H1 (cell line): ENCODE measurements around the gene ST13.

Source experiments
- NRF1 ChIP-seq: IDR thresholded peaks from 2 replicates; pipeline ENCODE4 v1.6.1; 2011; ENCODE audit warnings: mild to moderate bottlenecking, low read depth, low read length, improper control_type of control experiment
- TF ChIP-seq, protein P1 (sequence below), 3 experiments: IDR thresholded peaks; 1 replicate in 2 of 3; 2 replicates in 1 of 3; pipeline versions ENCODE4 v1.5.1 to v1.6.1; 2011; ENCODE audit warnings: low read length in 3 of 3, mild to moderate bottlenecking in 3 of 3, inconsistent platforms in 2 of 3, low read depth in 1 of 3, moderate library complexity in 1 of 3; ENCODE audit not compliant: insufficient read depth in 1 of 3; ENCODE audit errors: control extremely low read depth in 1 of 3
- TF ChIP-seq, protein P2 (sequence below): fragments of 300-600 bp; sonication (generic); IDR thresholded peaks from 2 replicates; pipeline ENCODE4 v1.7.1; 2012; ENCODE audit warnings: low read length, moderate library complexity, mild to moderate bottlenecking, inconsistent platforms; ENCODE audit not compliant: insufficient replicate concordance

DNA sequence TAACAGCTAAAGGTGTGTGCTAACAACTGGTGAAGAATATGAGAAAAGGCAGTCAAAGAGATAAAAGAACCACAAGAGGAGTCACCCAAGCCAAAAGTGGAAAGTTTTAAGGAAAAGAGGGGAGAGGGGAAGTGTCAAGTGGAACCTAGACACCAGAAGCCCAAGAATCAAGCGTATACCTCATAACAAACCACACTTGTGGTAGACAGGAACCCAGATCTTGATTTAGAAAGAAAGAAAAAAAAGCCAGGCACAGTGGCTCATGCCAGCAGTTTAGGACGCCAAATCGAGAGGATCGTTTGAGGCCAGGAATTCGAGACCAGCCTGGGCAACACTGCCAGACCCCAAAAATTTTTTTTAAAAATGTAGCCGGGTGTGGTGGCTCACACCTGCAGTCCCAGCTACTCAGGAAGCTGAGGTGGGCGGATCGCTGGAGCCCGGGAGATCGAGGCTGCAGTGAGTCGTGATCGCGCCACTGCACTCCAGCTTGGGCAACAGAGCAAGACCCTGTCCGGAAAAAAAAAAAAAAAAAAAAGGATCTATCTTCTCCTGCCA is 38.2 kb downstream of the ST13 start:
- TF ChIP-seq, protein P1, sequence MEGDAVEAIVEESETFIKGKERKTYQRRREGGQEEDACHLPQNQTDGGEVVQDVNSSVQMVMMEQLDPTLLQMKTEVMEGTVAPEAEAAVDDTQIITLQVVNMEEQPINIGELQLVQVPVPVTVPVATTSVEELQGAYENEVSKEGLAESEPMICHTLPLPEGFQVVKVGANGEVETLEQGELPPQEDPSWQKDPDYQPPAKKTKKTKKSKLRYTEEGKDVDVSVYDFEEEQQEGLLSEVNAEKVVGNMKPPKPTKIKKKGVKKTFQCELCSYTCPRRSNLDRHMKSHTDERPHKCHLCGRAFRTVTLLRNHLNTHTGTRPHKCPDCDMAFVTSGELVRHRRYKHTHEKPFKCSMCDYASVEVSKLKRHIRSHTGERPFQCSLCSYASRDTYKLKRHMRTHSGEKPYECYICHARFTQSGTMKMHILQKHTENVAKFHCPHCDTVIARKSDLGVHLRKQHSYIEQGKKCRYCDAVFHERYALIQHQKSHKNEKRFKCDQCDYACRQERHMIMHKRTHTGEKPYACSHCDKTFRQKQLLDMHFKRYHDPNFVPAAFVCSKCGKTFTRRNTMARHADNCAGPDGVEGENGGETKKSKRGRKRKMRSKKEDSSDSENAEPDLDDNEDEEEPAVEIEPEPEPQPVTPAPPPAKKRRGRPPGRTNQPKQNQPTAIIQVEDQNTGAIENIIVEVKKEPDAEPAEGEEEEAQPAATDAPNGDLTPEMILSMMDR (IDR thresholded peaks at IDR 0.05; ENCODE audit: control extremely low read depth in 1 of 3, insufficient read depth in 1 of 3, low read depth in 1 of 3, low read length in 3 of 3), result no peak
- TF ChIP-seq NRF1, result no peak
- TF ChIP-seq, protein P2, sequence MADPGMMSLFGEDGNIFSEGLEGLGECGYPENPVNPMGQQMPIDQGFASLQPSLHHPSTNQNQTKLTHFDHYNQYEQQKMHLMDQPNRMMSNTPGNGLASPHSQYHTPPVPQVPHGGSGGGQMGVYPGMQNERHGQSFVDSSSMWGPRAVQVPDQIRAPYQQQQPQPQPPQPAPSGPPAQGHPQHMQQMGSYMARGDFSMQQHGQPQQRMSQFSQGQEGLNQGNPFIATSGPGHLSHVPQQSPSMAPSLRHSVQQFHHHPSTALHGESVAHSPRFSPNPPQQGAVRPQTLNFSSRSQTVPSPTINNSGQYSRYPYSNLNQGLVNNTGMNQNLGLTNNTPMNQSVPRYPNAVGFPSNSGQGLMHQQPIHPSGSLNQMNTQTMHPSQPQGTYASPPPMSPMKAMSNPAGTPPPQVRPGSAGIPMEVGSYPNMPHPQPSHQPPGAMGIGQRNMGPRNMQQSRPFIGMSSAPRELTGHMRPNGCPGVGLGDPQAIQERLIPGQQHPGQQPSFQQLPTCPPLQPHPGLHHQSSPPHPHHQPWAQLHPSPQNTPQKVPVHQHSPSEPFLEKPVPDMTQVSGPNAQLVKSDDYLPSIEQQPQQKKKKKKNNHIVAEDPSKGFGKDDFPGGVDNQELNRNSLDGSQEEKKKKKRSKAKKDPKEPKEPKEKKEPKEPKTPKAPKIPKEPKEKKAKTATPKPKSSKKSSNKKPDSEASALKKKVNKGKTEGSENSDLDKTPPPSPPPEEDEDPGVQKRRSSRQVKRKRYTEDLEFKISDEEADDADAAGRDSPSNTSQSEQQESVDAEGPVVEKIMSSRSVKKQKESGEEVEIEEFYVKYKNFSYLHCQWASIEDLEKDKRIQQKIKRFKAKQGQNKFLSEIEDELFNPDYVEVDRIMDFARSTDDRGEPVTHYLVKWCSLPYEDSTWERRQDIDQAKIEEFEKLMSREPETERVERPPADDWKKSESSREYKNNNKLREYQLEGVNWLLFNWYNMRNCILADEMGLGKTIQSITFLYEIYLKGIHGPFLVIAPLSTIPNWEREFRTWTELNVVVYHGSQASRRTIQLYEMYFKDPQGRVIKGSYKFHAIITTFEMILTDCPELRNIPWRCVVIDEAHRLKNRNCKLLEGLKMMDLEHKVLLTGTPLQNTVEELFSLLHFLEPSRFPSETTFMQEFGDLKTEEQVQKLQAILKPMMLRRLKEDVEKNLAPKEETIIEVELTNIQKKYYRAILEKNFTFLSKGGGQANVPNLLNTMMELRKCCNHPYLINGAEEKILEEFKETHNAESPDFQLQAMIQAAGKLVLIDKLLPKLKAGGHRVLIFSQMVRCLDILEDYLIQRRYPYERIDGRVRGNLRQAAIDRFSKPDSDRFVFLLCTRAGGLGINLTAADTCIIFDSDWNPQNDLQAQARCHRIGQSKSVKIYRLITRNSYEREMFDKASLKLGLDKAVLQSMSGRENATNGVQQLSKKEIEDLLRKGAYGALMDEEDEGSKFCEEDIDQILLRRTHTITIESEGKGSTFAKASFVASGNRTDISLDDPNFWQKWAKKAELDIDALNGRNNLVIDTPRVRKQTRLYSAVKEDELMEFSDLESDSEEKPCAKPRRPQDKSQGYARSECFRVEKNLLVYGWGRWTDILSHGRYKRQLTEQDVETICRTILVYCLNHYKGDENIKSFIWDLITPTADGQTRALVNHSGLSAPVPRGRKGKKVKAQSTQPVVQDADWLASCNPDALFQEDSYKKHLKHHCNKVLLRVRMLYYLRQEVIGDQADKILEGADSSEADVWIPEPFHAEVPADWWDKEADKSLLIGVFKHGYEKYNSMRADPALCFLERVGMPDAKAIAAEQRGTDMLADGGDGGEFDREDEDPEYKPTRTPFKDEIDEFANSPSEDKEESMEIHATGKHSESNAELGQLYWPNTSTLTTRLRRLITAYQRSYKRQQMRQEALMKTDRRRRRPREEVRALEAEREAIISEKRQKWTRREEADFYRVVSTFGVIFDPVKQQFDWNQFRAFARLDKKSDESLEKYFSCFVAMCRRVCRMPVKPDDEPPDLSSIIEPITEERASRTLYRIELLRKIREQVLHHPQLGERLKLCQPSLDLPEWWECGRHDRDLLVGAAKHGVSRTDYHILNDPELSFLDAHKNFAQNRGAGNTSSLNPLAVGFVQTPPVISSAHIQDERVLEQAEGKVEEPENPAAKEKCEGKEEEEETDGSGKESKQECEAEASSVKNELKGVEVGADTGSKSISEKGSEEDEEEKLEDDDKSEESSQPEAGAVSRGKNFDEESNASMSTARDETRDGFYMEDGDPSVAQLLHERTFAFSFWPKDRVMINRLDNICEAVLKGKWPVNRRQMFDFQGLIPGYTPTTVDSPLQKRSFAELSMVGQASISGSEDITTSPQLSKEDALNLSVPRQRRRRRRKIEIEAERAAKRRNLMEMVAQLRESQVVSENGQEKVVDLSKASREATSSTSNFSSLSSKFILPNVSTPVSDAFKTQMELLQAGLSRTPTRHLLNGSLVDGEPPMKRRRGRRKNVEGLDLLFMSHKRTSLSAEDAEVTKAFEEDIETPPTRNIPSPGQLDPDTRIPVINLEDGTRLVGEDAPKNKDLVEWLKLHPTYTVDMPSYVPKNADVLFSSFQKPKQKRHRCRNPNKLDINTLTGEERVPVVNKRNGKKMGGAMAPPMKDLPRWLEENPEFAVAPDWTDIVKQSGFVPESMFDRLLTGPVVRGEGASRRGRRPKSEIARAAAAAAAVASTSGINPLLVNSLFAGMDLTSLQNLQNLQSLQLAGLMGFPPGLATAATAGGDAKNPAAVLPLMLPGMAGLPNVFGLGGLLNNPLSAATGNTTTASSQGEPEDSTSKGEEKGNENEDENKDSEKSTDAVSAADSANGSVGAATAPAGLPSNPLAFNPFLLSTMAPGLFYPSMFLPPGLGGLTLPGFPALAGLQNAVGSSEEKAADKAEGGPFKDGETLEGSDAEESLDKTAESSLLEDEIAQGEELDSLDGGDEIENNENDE, result no peak
